ENCODE results near the gene NDFIP1. TPM values are rescaled to one million over a fixed set of nuclear protein-coding genes. Genes with fewer than 3 reads are reported as not detected.
A peak's percentile ranks its signal among the peaks of the same experiment; 100 is the strongest.
"Not testable (repeated sequence)": the region's sequence is repeated elsewhere in the genome, so short reads cannot be mapped to it uniquely, and the experiment has no call there.

The NDFIP1 gene
- total and polyA plus RNA-seq, 5 donors, result 51.6 to 74.5 (median 68.2) TPM

- not testable (repeated sequence) for H3K9me3 ChIP-seq (ENCODE audit: control insufficient read depth, low read length); H3K4me3 ChIP-seq (ENCODE audit: low read length); H3K27me3 ChIP-seq (ENCODE audit: control insufficient read depth, insufficient read depth); ATAC-seq; DNase-seq; H3K4me1 ChIP-seq (ENCODE audit: control insufficient read depth, insufficient read depth, low read length); H3K27ac ChIP-seq (ENCODE audit: low read length)
- intact Hi-C loops (cut with DNase I), result loop anchor here in 3 of 4 donors (5.0 to 10.0 kb wide), 5 partner anchors 170 to 540 kb away; partner anchors contain the start of gene SPRY4 (in 1 of the 3)
- WGBS, result 98% methylated on average over 12 of the region's 12 CpGs
Measured at GRCh38 chr5:142154449-142154841, 45.9 kb downstream of the NDFIP1 start.

GRCh38 chr5:142156839-142157463 is 48.4 kb downstream of the NDFIP1 start:
- Histone ChIP-seq H3K4me1 (ENCODE audit: control insufficient read depth, insufficient read depth, low read length) (no peaks in the 10 kb centered on the region), H3K9me3 (ENCODE audit: control insufficient read depth, low read length) (no peaks in the 10 kb centered on the region), H3K27ac (ENCODE audit: low read length) (no peak overlapping the region), H3K27me3 (ENCODE audit: control insufficient read depth, insufficient read depth) (no peaks in the 10 kb centered on the region), H3K4me3 (ENCODE audit: low read length) (no peak overlapping the region)
- intact Hi-C loops (cut with DNase I), result loop anchor here in 3 of 4 donors (5.0 to 10.0 kb wide), 3 partner anchors 165 to 538 kb away; partner anchors contain the start of gene SPRY4 (in 1 of the 3)
- DNase-seq, result no peak
- ATAC-seq, result peak in 1 of 2 donors; percentile 48
- 59% methylated on average over 5 of the region's 5 CpGs for WGBS

- DNase-seq, result no peak
- Histone ChIP-seq H3K4me3 (ENCODE audit: low read length) (no peak overlapping the region), H3K9me3 (ENCODE audit: control insufficient read depth, low read length) (no peaks in the 10 kb centered on the region), H3K4me1 (ENCODE audit: control insufficient read depth, insufficient read depth, low read length) (no peaks in the 10 kb centered on the region), H3K27me3 (ENCODE audit: control insufficient read depth, insufficient read depth) (no peaks in the 10 kb centered on the region), H3K27ac (ENCODE audit: low read length) (no peak overlapping the region)
- intact Hi-C loops (cut with DNase I), result loop anchor here in 3 of 4 donors (5.0 to 10.0 kb wide), 3 partner anchors 163 to 535 kb away; partner anchors contain the start of gene SPRY4 (in 1 of the 3)
- ATAC-seq, result no peak
Measured at GRCh38 chr5:142159354-142159753, 50.8 kb downstream of the NDFIP1 start.

- Histone ChIP-seq H3K4me3 (ENCODE audit: low read length) (no peak overlapping the region), H3K4me1 (ENCODE audit: control insufficient read depth, insufficient read depth, low read length) (peaks cover under 1% of the 10 kb centered on the region), H3K27me3 (ENCODE audit: control insufficient read depth, insufficient read depth) (no peaks in the 10 kb centered on the region), H3K27ac (ENCODE audit: low read length) (no peak overlapping the region), H3K9me3 (ENCODE audit: control insufficient read depth, low read length) (no peaks in the 10 kb centered on the region)
- intact Hi-C loops (cut with DNase I), result loop anchor here in 1 of 4 donors (10.0 kb wide), 1 partner anchor 530 kb away; no protein-coding TSS in a partner anchor
- DNase-seq, result no peak
- WGBS, result 86% methylated on average over 5 of the region's 5 CpGs
- ATAC-seq, result no peak
Measured at GRCh38 chr5:142164315-142164714, 55.7 kb downstream of the NDFIP1 start.

- peak overlapping the region; percentile 18 for H3K27ac ChIP-seq (ENCODE audit: low read length)
Measured at GRCh38 chr5:142166754-142167153, 58.2 kb downstream of the NDFIP1 start.

GRCh38 chr5:142167458-142167857 is 58.9 kb downstream of the NDFIP1 start:
- H3K4me1 ChIP-seq (ENCODE audit: control insufficient read depth, insufficient read depth, low read length), result peaks cover 4% of the 10 kb centered on the region
- DNase-seq (no peak), ATAC-seq (no peak)
- H3K4me3 ChIP-seq (ENCODE audit: low read length), result no peak overlapping the region
- intact Hi-C loops (cut with DNase I), result loop anchor here in 1 of 4 donors (10.0 kb wide), 1 partner anchor 527 kb away; no protein-coding TSS in a partner anchor
- no peak overlapping the region for H3K27ac ChIP-seq (ENCODE audit: low read length)
- no peaks in the 10 kb centered on the region for H3K9me3 ChIP-seq (ENCODE audit: control insufficient read depth, low read length)
- 96% methylated on average over 6 of the region's 6 CpGs for WGBS
- no peaks in the 10 kb centered on the region for H3K27me3 ChIP-seq (ENCODE audit: control insufficient read depth, insufficient read depth)

More at GRCh38 chr5:142166754-142167153, 58.2 kb downstream of the NDFIP1 start:
- DNase-seq (no peak), ATAC-seq (no peak)
- H3K27me3 ChIP-seq (ENCODE audit: control insufficient read depth, insufficient read depth), result no peaks in the 10 kb centered on the region
- H3K4me1 ChIP-seq (ENCODE audit: control insufficient read depth, insufficient read depth, low read length), result peaks cover 4% of the 10 kb centered on the region
- 88% methylated on average over 4 of the region's 4 CpGs for WGBS
- H3K9me3 ChIP-seq (ENCODE audit: control insufficient read depth, low read length), result no peaks in the 10 kb centered on the region
- intact Hi-C loops (cut with DNase I), result loop anchor here in 1 of 4 donors (10.0 kb wide), 1 partner anchor 528 kb away; no protein-coding TSS in a partner anchor
- no peak overlapping the region for H3K4me3 ChIP-seq (ENCODE audit: low read length)

GRCh38 chr5:142168365-142168764 is 59.8 kb downstream of the NDFIP1 start:
- WGBS, result 81% methylated on average over 3 of the region's 3 CpGs
- no peak for ATAC-seq
- Histone ChIP-seq H3K9me3 (ENCODE audit: control insufficient read depth, low read length) (no peaks in the 10 kb centered on the region), H3K4me1 (ENCODE audit: control insufficient read depth, insufficient read depth, low read length) (peaks cover 4% of the 10 kb centered on the region), H3K27me3 (ENCODE audit: control insufficient read depth, insufficient read depth) (no peaks in the 10 kb centered on the region), H3K27ac (ENCODE audit: low read length) (no peak overlapping the region), H3K4me3 (ENCODE audit: low read length) (no peak overlapping the region)
- DNase-seq, result no peak
- intact Hi-C loops (cut with DNase I), result loop anchor here in 1 of 4 donors (10.0 kb wide), 1 partner anchor 526 kb away; no protein-coding TSS in a partner anchor

- ATAC-seq (no peak), DNase-seq (no peak)
- Histone ChIP-seq H3K9me3 (ENCODE audit: control insufficient read depth, low read length) (no peaks in the 10 kb centered on the region), H3K4me3 (ENCODE audit: low read length) (no peak overlapping the region), H3K27ac (ENCODE audit: low read length) (no peak overlapping the region), H3K4me1 (ENCODE audit: control insufficient read depth, insufficient read depth, low read length) (peaks cover 4% of the 10 kb centered on the region), H3K27me3 (ENCODE audit: control insufficient read depth, insufficient read depth) (no peaks in the 10 kb centered on the region)
- WGBS, result 85% methylated on average over 6 of the region's 6 CpGs
- intact Hi-C loops (cut with DNase I), result no loop called here
Measured at GRCh38 chr5:142170254-142170953, 61.8 kb downstream of the NDFIP1 start.

GRCh38 chr5:142171270-142171669 is 62.7 kb downstream of the NDFIP1 start:
- peaks cover 4% of the 10 kb centered on the region for H3K4me1 ChIP-seq (ENCODE audit: control insufficient read depth, insufficient read depth, low read length)
- WGBS, result 91% methylated on average over 4 of the region's 4 CpGs
- H3K27ac ChIP-seq (ENCODE audit: low read length), result no peak overlapping the region
- DNase-seq, result no peak
- no peaks in the 10 kb centered on the region for H3K9me3 ChIP-seq (ENCODE audit: control insufficient read depth, low read length)
- ATAC-seq, result no peak
- intact Hi-C loops (cut with DNase I), result no loop called here
- no peak overlapping the region for H3K4me3 ChIP-seq (ENCODE audit: low read length)
- H3K27me3 ChIP-seq (ENCODE audit: control insufficient read depth, insufficient read depth), result no peaks in the 10 kb centered on the region

GRCh38 chr5:142175039-142175438 is 66.5 kb downstream of the NDFIP1 start:
- no peak for DNase-seq
- H3K27ac ChIP-seq (ENCODE audit: low read length), result no peak overlapping the region
- intact Hi-C loops (cut with DNase I), result no loop called here

GRCh38 chr5:142175461-142176142 is 67.0 kb downstream of the NDFIP1 start:
- 65% methylated on average over 8 of the region's 8 CpGs for WGBS
- H3K27ac ChIP-seq (ENCODE audit: low read length), result no peak overlapping the region
- no peak for DNase-seq
- no peak overlapping the region for H3K4me3 ChIP-seq (ENCODE audit: low read length)
- H3K9me3 ChIP-seq (ENCODE audit: control insufficient read depth, low read length), result no peaks in the 10 kb centered on the region
- intact Hi-C loops (cut with DNase I), result no loop called here
- no peaks in the 10 kb centered on the region for H3K27me3 ChIP-seq (ENCODE audit: control insufficient read depth, insufficient read depth)
- no peak for ATAC-seq
- no peaks in the 10 kb centered on the region for H3K4me1 ChIP-seq (ENCODE audit: control insufficient read depth, insufficient read depth, low read length)

More at GRCh38 chr5:142175039-142175438, 66.5 kb downstream of the NDFIP1 start:
- Histone ChIP-seq H3K4me3 (ENCODE audit: low read length) (no peak overlapping the region), H3K9me3 (ENCODE audit: control insufficient read depth, low read length) (no peaks in the 10 kb centered on the region), H3K4me1 (ENCODE audit: control insufficient read depth, insufficient read depth, low read length) (no peaks in the 10 kb centered on the region), H3K27me3 (ENCODE audit: control insufficient read depth, insufficient read depth) (no peaks in the 10 kb centered on the region)
- WGBS, result 54% methylated on average over 3 of the region's 3 CpGs
- no peak for ATAC-seq
